HG02884 (cell line): ENCODE data around the gene PRPF19.
A peak's percentile ranks its signal among the peaks of the same experiment; 100 is the strongest.

Experiments used
- ATAC-seq: cut with Tn5 transposase; IDR thresholded peaks from one replicate; pipeline ENCODE4 v1.9.1; 2021; ENCODE audit warnings: mild to moderate bottlenecking, moderate library complexity; ENCODE audit not compliant: unreplicated experiment

PRPF19 gene

GRCh38 chr11:60845338-60845737 lies 61.0 kb downstream of the PRPF19 start:
- ATAC-seq, result no peak

GRCh38 chr11:60844870-60845221 lies 61.5 kb downstream of the PRPF19 start:
- ATAC-seq, result no peak

GRCh38 chr11:60844045-60844869 lies 62.1 kb downstream of the PRPF19 start:
- no peak for ATAC-seq

GRCh38 chr11:60842668-60843600 lies 63.5 kb downstream of the PRPF19 start:
- no peak for ATAC-seq

- ATAC-seq, result peak; percentile 51
Observed at GRCh38 chr11:60841797-60842667, 64.4 kb downstream of the PRPF19 start, which contains the start of gene CCDC86. Gene CCDC86 (plus strand): TSS chr11:60842113. CDS start chr11:60842125, 12 bp downstream.
